OCI-LY1 (cell line): ENCODE measurements around the gene OR2J2.
"Not testable (repeated sequence)": the region's sequence is repeated elsewhere in the genome, so short reads cannot be mapped to it uniquely, and the experiment has no call there.

Source experiments
- H2AFZ ChIP-seq: fragments of 200-600 bp; sonication (generic), shearing (Covaris generic); 2 replicates; pipeline ENCODE4 v1.6.0; 2014; ENCODE audit warnings: antibody characterized with exemption, mild to moderate bottlenecking, low read length
- H3F3A ChIP-seq: fragments of 200-600 bp; sonication (generic), shearing (Covaris generic); 2 replicates; pipeline ENCODE4 v1.6.0; 2014; ENCODE audit warnings: mild to moderate bottlenecking, antibody characterized with exemption, low read length, moderate library complexity; ENCODE audit not compliant: insufficient read depth
- H3K27ac ChIP-seq: fragments of 200-600 bp; sonication (generic); 2 replicates; pipeline ENCODE4 v1.5.1; 2014; ENCODE audit warnings: low read length, mixed run types, mild to moderate bottlenecking, low read depth; ENCODE audit not compliant: poor library complexity, severe bottlenecking
- H3K27me3 ChIP-seq: fragments of 200-600 bp; sonication (generic); 2 replicates; pipeline ENCODE4 v1.6.0; 2014; ENCODE audit warnings: antibody characterized with exemption, mild to moderate bottlenecking, low read length, moderate library complexity; ENCODE audit not compliant: insufficient read depth
- H3K36me3 ChIP-seq: fragments of 200-600 bp; sonication (generic); 2 replicates; pipeline ENCODE4 v1.6.1; 2014; ENCODE audit warnings: mild to moderate bottlenecking, antibody characterized with exemption, low read length, moderate library complexity, mixed read lengths; ENCODE audit not compliant: insufficient read depth
- H3K4me1 ChIP-seq: fragments of 200-600 bp; sonication (generic); 2 replicates; pipeline ENCODE4 v1.5.1; 2014; ENCODE audit warnings: mild to moderate bottlenecking, low read length, moderate library complexity; ENCODE audit not compliant: insufficient read depth, severe bottlenecking
- H3K4me2 ChIP-seq: fragments of 200-600 bp; sonication (generic), shearing (Covaris generic); 2 replicates; pipeline ENCODE4 v1.6.1; 2014; ENCODE audit warnings: low read length
- H3K4me3 ChIP-seq: fragments of 200-600 bp; sonication (generic); 2 replicates; pipeline ENCODE4 v1.5.1; 2014; ENCODE audit warnings: low read length, low read depth, mild to moderate bottlenecking, mixed read lengths; ENCODE audit not compliant: poor library complexity, severe bottlenecking
- H3K79me2 ChIP-seq: fragments of 200-600 bp; shearing (Covaris generic); 2 replicates; pipeline ENCODE4 v1.6.1; 2016; ENCODE audit warnings: mixed run types, low read length, mixed read lengths; ENCODE audit not compliant: insufficient read depth
- H3K9ac ChIP-seq: fragments of 200-600 bp; sonication (generic), shearing (Covaris generic); 2 replicates; pipeline ENCODE4 v1.6.1; 2014; ENCODE audit warnings: mild to moderate bottlenecking, low read length, mixed read lengths
- H3K9me2 ChIP-seq: fragments of 200-600 bp; sonication (generic), shearing (Covaris generic); 2 replicates; pipeline ENCODE4 v1.6.1; 2014; ENCODE audit warnings: low read depth, mild to moderate bottlenecking, low read length, mixed read lengths
- H3K9me3 ChIP-seq: fragments of 200-600 bp; shearing (Covaris generic); 2 replicates; pipeline ENCODE4 v1.6.1; 2014; ENCODE audit warnings: low read length, mixed read lengths
- H4K20me1 ChIP-seq: fragments of 200-600 bp; sonication (generic), shearing (Covaris generic); 2 replicates; pipeline ENCODE4 v1.6.0; 2016; ENCODE audit warnings: mild to moderate bottlenecking, low read length; ENCODE audit not compliant: insufficient read depth
- CTCF ChIP-seq: fragments of 200-600 bp; sonication (generic), shearing (Covaris generic); IDR thresholded peaks from 2 replicates; pipeline ENCODE4 v1.5.1; 2017; ENCODE audit warnings: mild to moderate bottlenecking, antibody characterized with exemption, low read length, moderate library complexity, mixed read lengths
- EZH2 ChIP-seq: fragments of 200-600 bp; sonication (generic), shearing (Covaris generic); IDR thresholded peaks from 2 replicates; pipeline ENCODE4 v1.8.0; 2017; ENCODE audit warnings: borderline replicate concordance, mixed run types, mild to moderate bottlenecking, antibody characterized with exemption, low read length, moderate library complexity, mixed read lengths

OR2J2 gene

GRCh38 chr6:29170607-29171006 lies at the start of gene OR2J2:
TSS of gene OR2J2 (plus strand) at chr6:29170907. CDS start at chr6:29173636, 2,729 bp downstream.
- not testable (repeated sequence) for H3K27me3 ChIP-seq, H3F3A ChIP-seq, H3K4me3 ChIP-seq, H3K4me1 ChIP-seq, H3K9me3 ChIP-seq, H4K20me1 ChIP-seq, H3K9ac ChIP-seq, H3K79me2 ChIP-seq, H3K36me3 ChIP-seq, H2AFZ ChIP-seq, H3K4me2 ChIP-seq, H3K9me2 ChIP-seq, H3K27ac ChIP-seq

- Histone ChIP-seq H3K79me2 (no peaks in the 10 kb centered on the region), H3K36me3 (no peaks in the 10 kb centered on the region), H3K4me3 (no peak overlapping the region), H3K27ac (no peak overlapping the region), H3K4me1 (no peaks in the 10 kb centered on the region), H4K20me1 (no peaks in the 10 kb centered on the region), H2AFZ (no peak overlapping the region), H3K27me3 (no peaks in the 10 kb centered on the region), H3K9ac (no peak overlapping the region), H3F3A (no peaks in the 10 kb centered on the region), H3K9me2 (no peaks in the 10 kb centered on the region), H3K4me2 (no peak overlapping the region), H3K9me3 (no peaks in the 10 kb centered on the region)
- no peak for TF ChIP-seq CTCF
- TF ChIP-seq EZH2 = no peak
Measured at GRCh38 chr6:29129326-29130012, 41.2 kb upstream of the OR2J2 start.

- no peaks in the 10 kb centered on the region for H4K20me1 ChIP-seq
- no peaks in the 10 kb centered on the region for H3K36me3 ChIP-seq
- no peaks in the 10 kb centered on the region for H3K9me3 ChIP-seq
- H3K27ac ChIP-seq = no peak overlapping the region
- no peak overlapping the region for H3K4me3 ChIP-seq
- H3K4me1 ChIP-seq = no peaks in the 10 kb centered on the region
- no peak overlapping the region for H3K9ac ChIP-seq
- TF ChIP-seq EZH2 (no peak), CTCF (no peak)
- H3K4me2 ChIP-seq = no peak overlapping the region
- no peaks in the 10 kb centered on the region for H3K9me2 ChIP-seq
- no peak overlapping the region for H2AFZ ChIP-seq
- no peaks in the 10 kb centered on the region for H3K27me3 ChIP-seq
- H3K79me2 ChIP-seq = no peaks in the 10 kb centered on the region
- no peaks in the 10 kb centered on the region for H3F3A ChIP-seq
Measured at GRCh38 chr6:29130644-29131043, 40.1 kb upstream of the OR2J2 start.

GRCh38 chr6:29131691-29132090 lies 39.0 kb upstream of the OR2J2 start:
- H3K4me1 ChIP-seq = no peaks in the 10 kb centered on the region
- H3K27me3 ChIP-seq = no peaks in the 10 kb centered on the region
- H3K9me2 ChIP-seq = no peaks in the 10 kb centered on the region
- H3K9ac ChIP-seq = no peak overlapping the region
- no peak overlapping the region for H3K27ac ChIP-seq
- H3K9me3 ChIP-seq = no peaks in the 10 kb centered on the region
- H3K36me3 ChIP-seq = no peaks in the 10 kb centered on the region
- no peak overlapping the region for H2AFZ ChIP-seq
- H3K4me2 ChIP-seq = no peak overlapping the region
- H3K79me2 ChIP-seq = no peaks in the 10 kb centered on the region
- no peak for TF ChIP-seq EZH2
- no peak for TF ChIP-seq CTCF
- H3K4me3 ChIP-seq = no peak overlapping the region
- H3F3A ChIP-seq = no peaks in the 10 kb centered on the region
- H4K20me1 ChIP-seq = no peaks in the 10 kb centered on the region
